HG03064 (cell line): ENCODE measurements around the gene SRD5A1.

ENCODE experiments used
- ATAC-seq: cut with Tn5 transposase; IDR thresholded peaks from one replicate; pipeline ENCODE4 v1.9.1; 2021; ENCODE audit warnings: low read depth; ENCODE audit not compliant: unreplicated experiment

The SRD5A1 gene

DNA sequence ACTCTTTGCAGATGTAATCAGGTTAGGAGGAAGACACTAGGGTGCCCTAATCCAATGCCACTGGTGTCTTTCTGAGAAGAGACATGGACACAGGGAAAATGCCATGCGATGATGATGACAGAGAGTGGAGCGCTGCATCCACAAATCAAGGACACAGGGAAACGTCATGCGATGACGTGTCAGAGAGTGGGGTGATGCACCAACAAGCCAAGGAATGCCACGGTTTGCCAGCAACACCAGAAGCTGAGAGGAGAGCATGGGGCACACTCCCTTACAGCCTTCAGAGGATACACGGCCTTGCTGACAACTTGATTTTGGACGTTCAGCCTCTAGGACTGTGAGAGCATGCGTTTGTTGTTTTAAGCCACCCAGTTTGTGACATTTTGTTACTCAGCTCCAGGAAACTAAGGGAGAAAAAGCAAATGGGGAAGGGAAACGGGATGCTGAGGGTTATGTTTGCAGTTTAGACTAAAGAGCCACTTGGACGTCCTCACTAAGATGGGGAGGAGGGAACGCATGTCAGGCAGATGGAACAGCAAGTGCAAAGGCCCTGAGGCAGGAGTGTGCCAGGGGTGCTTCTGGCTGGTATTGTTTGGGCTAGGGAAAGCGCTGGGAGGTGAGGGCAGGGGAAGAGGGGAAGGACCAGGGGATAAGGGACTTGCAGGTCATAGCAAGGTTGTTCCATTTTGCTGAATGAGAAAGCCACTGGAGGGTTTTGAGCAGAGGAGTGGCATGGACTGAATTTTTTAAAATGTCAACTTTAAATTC lies 77.5 kb downstream of the SRD5A1 start:
- ATAC-seq = no peak

DNA sequence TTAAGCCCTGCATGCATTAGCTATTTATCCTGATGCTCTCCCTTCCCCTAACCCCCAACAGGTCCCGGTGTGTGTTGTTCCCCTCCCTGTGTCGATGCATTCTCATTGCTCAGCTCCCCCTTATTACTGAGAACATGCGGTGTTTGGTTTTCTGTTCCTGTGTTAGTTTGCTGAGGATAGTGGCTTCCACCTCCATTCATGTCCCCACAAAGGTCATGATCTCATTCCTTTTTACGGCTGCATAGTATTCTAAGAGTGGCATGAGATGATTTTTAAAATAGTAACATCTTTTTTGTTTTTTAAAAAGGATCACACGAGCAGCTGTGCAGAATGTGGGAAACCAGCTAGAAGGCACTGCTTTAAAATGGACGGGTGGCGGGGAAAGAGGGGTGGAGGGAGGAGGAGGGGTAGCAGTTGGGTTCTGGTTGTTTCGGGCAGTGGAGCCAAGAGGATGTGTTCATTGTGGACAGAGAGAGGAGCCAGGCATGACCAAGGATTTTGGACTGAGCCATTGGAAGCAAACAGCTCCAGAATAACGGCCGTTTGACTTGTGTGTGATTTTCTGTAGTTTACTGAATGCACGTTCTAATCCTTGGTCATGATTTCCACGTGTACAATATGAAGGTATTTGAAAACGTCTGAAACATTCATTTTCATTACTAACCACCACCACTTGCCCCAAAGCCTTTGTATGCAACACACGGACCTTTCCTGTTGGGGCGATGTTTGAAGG lies 78.3 kb downstream of the SRD5A1 start:
- ATAC-seq = peak; percentile 0

DNA sequence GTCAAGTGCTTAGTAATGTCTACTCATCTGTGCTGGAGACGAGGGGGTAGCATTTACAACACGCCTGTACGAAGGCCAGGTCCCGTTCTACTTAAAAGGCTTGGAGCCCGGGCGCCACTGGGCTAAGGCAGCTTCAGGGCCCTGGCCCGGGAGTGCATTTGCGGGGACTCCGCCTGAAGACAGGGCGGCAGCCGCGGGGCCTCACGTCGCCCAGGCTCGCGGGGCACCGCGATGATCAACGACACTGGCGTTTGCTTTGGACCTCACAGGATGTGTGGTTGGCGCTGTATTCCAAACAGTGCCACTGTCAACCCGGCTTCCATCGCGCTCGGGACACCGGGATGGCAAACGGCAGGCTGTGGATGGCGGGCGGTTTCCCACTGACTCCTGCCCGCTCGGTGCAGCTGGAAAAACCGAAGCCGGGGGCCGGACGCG lies 78.9 kb downstream of the SRD5A1 start:
- ATAC-seq = peak; percentile 11

DNA sequence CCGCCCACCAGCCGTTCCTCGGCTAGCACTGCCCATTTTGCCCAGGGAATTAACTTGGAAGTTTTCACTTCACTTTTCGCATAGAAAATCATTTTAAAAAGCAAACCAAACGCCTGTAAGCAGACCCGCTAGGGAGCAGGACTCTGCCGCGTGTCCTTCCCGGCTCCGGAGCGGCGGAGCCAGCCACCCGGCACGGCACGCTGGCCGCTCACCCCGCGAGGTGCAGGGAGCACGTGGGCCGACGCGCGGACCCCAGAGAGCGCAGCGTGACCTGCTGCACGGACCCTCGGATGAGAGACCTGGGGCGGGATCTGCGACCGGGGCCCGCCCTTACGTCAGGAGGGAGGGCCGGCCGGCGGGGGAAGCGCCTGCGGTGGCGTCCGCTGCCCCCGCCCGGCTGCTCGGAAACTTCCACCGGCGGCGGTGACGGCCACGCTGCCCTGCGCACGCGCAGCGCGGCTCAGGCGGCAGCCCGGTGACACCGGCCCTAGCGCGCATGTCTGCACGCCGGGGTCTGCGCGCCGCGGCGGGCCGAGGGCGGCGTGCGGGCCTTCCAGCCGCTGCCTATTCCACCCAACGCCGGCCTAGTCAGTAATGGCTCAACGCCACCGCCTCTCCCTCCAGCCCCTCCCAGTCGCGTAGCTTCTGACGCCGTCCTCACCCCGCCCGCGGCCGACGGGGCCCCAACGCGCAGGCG lies 79.5 kb downstream of the SRD5A1 start:
- ATAC-seq = peak; percentile 52

DNA sequence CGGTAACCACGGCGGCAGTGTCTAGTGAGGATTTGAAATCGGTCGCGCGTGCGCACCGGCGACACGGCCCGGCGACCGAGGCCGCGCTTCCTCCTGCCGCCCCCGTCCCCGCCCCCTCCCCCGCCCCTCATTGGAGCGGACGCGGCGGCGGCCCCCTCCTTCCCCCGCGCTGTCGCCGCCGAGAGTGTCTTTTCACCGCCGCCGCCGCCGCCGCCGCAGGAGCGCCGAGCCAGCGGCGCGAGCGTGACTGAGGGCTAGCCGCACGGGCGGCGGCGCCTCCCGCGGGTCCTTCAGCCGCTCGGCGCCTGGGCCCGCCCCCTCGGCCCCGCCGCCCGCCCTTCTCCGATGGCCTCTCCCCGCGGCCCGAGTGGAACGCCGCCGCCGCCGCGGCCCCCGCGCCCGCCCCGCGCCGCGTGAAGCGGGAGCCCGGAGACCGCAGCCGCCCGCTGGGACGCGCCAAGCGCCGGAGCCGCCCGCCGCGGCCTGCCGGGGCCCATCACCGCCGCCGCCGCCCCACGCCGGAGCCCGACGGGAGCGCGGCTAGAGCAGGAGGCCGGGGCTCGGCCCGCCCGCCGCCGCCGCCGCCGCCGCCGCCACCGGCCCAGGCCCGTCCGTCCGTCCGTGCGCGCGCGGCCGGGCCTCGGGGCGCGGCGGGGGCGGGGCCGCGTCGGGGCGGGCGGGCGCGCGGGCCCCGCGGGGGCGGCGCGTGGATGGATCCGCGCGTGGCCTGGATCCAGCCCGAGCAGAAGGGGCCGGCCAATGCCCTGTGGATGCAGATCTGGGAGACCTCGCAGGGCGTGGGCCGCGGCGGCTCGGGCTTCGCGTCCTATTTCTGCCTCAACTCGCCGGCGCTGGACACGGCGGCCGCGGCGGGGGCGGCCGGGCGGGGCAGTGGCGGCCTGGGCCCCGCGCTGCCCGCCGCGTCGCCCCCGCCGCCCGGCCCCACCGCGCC lies 80.3 kb downstream of the SRD5A1 start, which contains the start of gene TENT4A:
TENT4A (plus strand) TSS at position 159 of the 952 bp plus-strand sequence; CDS start at position 711, 552 bp downstream.
- ATAC-seq = peak; percentile 15

- ATAC-seq = no peak
Observed at GRCh38 chr5:6714226-6715041, 81.2 kb downstream of the SRD5A1 start.

DNA sequence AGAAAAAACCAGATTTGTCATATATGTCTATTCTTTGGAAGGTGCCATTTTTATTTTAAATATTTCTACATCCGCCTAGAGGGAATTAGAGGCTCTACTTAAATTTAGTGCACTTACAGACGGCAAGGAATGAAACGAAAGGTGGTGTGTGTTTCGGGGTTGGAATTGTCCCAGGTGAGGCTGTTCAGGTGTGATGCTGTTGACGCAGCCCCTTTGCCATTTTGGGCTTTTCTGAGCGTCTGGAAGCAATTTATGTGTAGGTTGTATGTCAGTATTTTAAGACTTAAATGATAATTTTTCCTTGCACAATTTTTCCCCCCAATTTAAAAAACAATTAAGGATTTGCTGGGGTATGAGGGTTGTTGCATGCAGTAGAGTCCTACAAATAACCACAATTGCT lies 82.0 kb downstream of the SRD5A1 start:
- ATAC-seq = no peak

DNA sequence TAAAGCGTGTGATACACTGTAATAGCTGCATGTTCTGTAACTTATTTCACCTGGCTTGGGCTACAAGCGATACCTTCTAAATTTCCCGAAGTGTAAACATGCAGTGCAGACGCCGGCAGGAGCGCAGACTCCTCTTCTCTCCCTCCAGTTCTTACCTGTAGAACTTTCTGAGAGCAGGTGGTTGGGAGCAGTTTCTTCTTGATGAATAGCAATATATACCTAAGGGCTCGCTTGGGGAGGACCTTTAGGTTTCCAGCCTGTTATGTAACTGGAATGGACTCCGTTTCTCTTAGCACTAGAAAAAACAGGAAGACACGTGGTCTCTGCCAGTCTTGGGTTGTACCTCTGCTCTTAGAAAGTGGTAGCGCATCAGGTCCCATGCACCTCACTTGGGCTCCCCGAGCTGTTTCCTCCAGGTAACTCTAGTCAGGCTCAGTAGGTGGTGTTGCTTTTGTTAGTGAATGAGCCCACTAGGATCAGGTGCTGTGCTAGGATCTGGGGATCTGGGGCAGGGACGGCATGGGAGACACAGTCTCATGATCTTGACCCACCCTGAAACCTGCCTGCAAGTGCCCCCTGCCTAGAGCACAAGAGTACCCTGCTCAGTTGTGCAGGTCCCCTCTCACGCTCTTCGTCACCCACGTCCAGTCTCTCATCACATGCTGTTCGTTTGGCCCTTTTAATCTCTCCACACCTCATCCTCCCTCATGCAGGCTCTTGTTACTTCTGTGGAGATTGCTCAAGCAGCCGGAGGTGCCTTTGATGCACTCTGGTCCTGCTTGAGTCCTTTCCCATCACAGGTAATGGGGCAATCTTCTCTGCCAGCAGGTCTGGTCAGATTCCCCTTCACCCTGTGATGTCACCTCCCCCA lies 82.8 kb downstream of the SRD5A1 start:
- ATAC-seq = no peak

GRCh38 chr5:6716629-6717149 lies 83.4 kb downstream of the SRD5A1 start:
- ATAC-seq = no peak

DNA sequence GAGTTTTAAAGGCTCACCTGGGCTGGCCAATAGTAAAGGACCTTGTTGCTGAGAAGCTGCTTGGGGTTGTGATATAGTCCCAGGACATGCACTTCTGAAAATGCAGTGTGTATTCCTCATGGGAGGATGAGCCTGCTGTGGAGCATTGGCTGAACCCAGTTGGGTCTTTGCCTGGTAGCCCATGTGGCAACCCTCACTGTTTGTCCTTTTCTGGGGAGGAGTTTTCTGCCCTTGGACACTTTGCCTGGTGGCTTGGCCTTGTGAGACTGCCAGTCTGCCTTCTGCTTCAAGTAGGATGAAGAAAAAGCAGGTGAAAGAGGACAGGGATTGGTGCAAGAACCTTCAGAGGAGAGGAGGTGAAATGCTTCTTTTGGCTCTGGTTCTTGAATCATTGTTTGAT lies 84.0 kb downstream of the SRD5A1 start:
- ATAC-seq = no peak

- ATAC-seq = no peak
Observed at GRCh38 chr5:6717687-6718086, 84.4 kb downstream of the SRD5A1 start.

DNA sequence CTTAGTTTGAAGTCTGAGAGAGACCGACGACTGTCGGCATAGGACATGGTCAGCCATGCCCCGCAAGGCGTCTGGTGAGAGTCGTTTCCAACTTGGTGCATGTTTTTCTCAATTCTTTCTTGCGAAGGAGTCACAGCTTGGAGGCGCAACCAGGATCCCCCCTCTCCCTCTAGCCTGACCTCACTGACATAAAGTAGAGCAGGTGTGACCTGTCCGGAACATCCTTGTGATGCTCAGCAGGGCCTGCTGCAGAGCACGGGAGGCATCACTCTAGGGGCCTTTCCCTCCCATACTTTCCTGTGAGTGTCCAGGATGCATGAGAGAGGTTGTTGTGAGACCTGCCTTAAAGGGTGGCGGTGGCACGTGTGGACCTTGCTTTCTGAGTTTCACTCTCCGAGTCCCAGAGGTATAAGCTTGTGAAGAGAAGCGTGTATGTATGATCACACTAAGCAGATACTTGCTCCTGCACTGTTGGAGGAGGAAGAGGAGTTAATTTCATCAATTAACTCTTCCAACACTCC lies 85.0 kb downstream of the SRD5A1 start:
- no peak for ATAC-seq

- ATAC-seq = no peak
Observed at GRCh38 chr5:6718718-6719117, 85.5 kb downstream of the SRD5A1 start.

DNA sequence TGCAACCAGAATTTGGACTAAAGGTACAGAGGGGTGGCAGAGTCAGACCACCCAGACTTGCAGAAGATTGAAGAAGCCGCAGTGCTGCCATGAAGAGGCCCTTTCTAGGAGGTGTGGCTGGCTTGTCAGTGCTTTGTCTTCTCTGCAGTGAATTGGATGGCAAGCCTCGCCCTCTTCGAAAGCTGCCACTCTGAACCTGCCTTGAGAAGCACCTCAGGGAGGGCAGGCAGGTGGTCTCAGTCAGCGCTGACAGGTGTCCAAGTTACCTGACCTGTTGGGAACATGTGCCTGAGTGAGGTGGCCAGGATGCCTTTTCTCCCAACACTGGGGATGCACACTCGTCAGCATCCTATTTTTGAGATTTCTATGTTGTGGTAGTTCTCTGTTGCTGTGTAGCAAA lies 86.2 kb downstream of the SRD5A1 start:
- no peak for ATAC-seq

- no peak for ATAC-seq
Observed at GRCh38 chr5:6719896-6720560, 86.8 kb downstream of the SRD5A1 start.

GRCh38 chr5:6720561-6720921 lies 87.3 kb downstream of the SRD5A1 start:
- ATAC-seq = no peak

DNA sequence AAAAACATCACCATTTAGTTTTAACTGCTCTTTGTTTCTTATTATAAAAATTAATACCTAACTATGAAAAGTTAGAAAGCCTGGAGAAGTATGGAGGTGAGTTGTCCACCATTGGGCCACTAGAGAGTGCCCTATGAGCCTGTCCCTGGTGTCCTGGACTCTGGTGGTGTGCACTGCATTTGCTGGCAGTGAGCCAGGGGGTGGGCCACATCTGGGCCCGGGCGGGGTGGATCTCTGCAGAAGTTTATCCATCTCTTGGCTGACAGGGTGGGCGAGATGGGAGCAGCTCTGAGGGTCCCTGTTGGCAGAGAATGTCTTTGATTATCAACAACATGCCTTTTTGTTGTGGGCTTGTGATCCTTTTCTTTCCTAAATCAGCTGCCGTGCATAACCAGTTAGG lies 88.2 kb downstream of the SRD5A1 start:
- ATAC-seq = no peak
